Neural crest cell (in vitro differentiated cells): Measurements from ENCODE around the gene UBE2S. TPM values are rescaled to one million over a fixed set of nuclear protein-coding genes. Genes with fewer than 3 reads are reported as not detected.

Experiments used
- DNase-seq: peaks from one replicate; pipeline ENCODE4 v3.0.0; 2021; ENCODE audit warnings: low read depth, mixed read lengths, low spot score
- H3K27ac Mint-ChIP-seq: one replicate; pipeline ENCODE4 v1.8.0; 2021; ENCODE audit warnings: mild to moderate bottlenecking, mixed read lengths; ENCODE audit not compliant: unreplicated experiment
- H3K27me3 Mint-ChIP-seq: 2 replicates; pipeline ENCODE4 v1.8.0; 2021; ENCODE audit warnings: low read depth, mild to moderate bottlenecking, mixed read lengths
- H3K36me3 Mint-ChIP-seq: 2 replicates; pipeline ENCODE4 v1.8.0; 2021; ENCODE audit warnings: low read depth, mild to moderate bottlenecking, mixed read lengths
- H3K4me1 Mint-ChIP-seq: 2 replicates; pipeline ENCODE4 v1.8.0; 2021; ENCODE audit warnings: mixed read lengths
- H3K4me3 Mint-ChIP-seq: one replicate; pipeline ENCODE4 v1.8.0; 2021; ENCODE audit warnings: mild to moderate bottlenecking, mixed read lengths
- H3K9me3 Mint-ChIP-seq: 2 replicates; pipeline ENCODE4 v1.8.0; 2021; ENCODE audit warnings: mixed read lengths
- CTCF ChIP-seq: fragments of 200-600 bp; sonication (generic); conservative IDR thresholded peaks from 2 replicates; pipeline ENCODE4 v1.5.0; 2021; ENCODE audit warnings: antibody characterized with exemption, mild to moderate bottlenecking
- total RNA-seq: library from RNA; stranded (reverse); gene quantifications from 2 replicates; pipeline ENCODE4 v1.2.1, GENCODE V29; 2021

UBE2S gene
- total RNA-seq, 1 donor from 2014 or later, result 243 TPM

DNA sequence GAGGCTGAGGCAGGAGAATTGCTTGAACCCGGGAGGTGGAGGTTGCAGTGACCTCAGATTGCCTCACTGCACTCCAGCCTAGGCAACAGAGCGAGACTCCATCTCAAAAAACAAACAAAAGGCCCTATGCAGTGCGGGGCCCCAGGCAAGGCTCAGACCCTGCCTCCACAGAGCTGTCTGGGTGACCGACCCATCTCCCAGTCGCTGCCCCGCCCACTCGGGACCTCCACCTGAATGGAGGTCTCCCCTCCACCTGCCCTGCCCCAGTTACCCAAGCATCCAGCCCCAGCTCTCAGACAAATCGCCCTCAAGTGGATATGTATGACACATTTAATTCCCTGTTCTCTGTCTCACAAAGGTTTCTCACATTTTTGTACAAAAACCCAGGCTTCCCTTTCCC lies 42.3 kb downstream of the UBE2S start:
- Mint-ChIP-seq H3K9me3 (no peaks in the 10 kb centered on the region), H3K36me3 (no peaks in the 10 kb centered on the region), H3K4me1 (peaks cover 10% of the 10 kb centered on the region), H3K27ac (no peak overlapping the region), H3K4me3 (no peak overlapping the region), H3K27me3 (peaks cover 28% of the 10 kb centered on the region)
- DNase-seq, result no peak
- no peak for TF ChIP-seq CTCF

GRCh38 chr19:55362990-55363716 lies 44.4 kb downstream of the UBE2S start, which contains the start of gene GARIN5B:
Gene GARIN5B, minus strand, starts transcription at chr19:55363260. Its CDS starts 194 bp downstream, at chr19:55363066.
- TF ChIP-seq CTCF, result no peak
- Mint-ChIP-seq H3K27ac (no peak within 1 kb of the TSS), H3K4me3 (no peak within 1 kb of the TSS), H3K36me3 (no peaks in the 10 kb centered on the region), H3K27me3 (peaks cover 18% of the 10 kb centered on the region), H3K9me3 (no peaks in the 10 kb centered on the region), H3K4me1 (peaks cover 5% of the 10 kb centered on the region)
- no peak for DNase-seq

GRCh38 chr19:55362174-55362989 lies 45.2 kb downstream of the UBE2S start:
- DNase-seq, result no peak
- H3K9me3 Mint-ChIP-seq, result no peaks in the 10 kb centered on the region
- no peaks in the 10 kb centered on the region for H3K36me3 Mint-ChIP-seq
- no peak overlapping the region for H3K27ac Mint-ChIP-seq
- peaks cover 21% of the 10 kb centered on the region for H3K27me3 Mint-ChIP-seq
- no peak overlapping the region for H3K4me3 Mint-ChIP-seq
- H3K4me1 Mint-ChIP-seq, result peaks cover 5% of the 10 kb centered on the region
- TF ChIP-seq CTCF, result no peak

DNA sequence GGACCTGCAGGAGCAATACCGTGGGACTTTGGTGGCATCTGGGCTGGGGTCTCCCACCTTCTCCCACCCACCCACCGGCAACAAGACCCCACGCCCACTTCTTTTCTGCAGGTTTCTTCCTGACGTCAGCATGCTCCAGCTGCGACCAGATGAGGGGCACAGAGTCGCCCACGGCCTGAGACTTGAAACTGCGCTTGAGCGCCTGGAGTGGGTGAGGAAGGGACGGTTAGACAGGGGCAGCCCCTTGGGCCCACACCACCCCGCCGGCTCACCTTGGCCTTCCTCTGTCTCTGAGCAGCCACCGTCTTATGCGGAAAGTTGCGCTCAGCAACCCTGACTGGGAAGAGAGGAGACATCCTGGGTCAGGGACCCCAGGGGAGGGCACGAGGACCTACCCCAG lies 46.7 kb downstream of the UBE2S start:
- Mint-ChIP-seq H3K27ac (no peak overlapping the region), H3K4me1 (peaks cover 5% of the 10 kb centered on the region), H3K36me3 (no peaks in the 10 kb centered on the region), H3K27me3 (peaks cover 31% of the 10 kb centered on the region), H3K4me3 (no peak overlapping the region), H3K9me3 (no peaks in the 10 kb centered on the region)
- DNase-seq, result no peak
- no peak for TF ChIP-seq CTCF

DNA sequence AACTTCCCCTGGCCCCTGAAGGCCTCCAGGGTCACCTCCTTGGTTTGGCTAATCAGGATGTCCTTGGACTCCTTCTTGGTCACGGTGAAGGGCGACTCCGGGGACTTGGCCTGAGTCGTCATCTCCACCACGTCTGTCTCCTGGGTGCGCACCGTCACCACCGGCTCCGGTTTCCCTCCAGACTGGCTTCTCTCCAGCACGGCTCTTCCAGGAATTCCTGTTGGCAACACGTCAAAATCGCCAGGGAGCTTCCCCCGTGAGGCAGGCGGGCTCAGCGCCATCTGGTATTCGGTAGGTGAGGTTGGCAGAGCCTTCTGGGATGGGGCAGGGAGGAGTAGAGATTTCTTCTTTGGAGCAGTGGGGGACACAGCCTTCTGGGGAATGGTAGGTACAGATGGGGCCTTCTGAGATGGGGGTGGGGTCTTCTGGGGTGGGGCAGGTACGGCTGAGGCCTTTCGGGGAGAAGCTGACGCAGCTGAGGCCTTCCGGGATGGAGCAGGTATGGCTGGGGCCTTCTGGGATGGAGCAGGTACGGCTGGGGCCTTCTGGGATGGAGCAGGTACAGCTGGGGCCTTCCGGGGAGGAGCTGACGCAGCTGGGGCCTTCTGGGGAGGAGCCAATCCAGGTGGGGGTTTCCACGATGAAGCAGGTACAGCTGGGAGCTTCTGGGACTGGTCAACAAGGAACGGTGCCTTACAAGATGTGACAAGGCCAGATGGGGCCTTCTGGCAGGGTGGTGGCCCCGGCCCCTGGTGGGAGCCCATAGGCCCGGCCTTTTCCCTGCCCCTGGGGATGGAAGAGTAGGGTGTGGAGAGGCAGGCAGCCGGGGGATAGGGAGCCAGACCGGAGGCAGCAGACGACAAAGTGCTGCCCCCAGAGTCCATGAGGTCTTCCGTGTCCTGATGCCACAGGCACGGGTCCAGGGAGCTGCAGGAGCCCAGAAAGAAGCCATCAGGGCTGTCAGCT lies 48.4 kb downstream of the UBE2S start:
- Mint-ChIP-seq H3K36me3 (no peaks in the 10 kb centered on the region), H3K4me3 (no peak overlapping the region), H3K4me1 (peaks cover 5% of the 10 kb centered on the region), H3K27me3 (peaks cover 37% of the 10 kb centered on the region), H3K27ac (no peak overlapping the region), H3K9me3 (no peaks in the 10 kb centered on the region)
- DNase-seq, result no peak
- TF ChIP-seq CTCF, result no peak
